H1 (cell line): Measurements from ENCODE around the gene NOL8. TPM values are rescaled to one million over a fixed set of nuclear protein-coding genes. Genes with fewer than 3 reads are reported as not detected.

ENCODE experiments used
- CTCF ChIA-PET: fragments of 300-600 bp; sonication (Branson Sonifier 250); formaldehyde crosslinking; loops from one replicate; lab custom pipeline; 2021; ENCODE audit not compliant: partially characterized antibody; lab: Charles Lee
- POLR2A ChIA-PET: fragments of 300-600 bp; sonication (Branson Sonifier 250); formaldehyde crosslinking; loops from one replicate; lab custom pipeline; 2021; ENCODE audit warnings: inconsistent platforms; ENCODE audit not compliant: partially characterized antibody; lab: Charles Lee
- DNase-seq, 2 experiments: peaks; one replicate each; pipeline versions ENCODE4 v3.0.0 to v3.0.0-alpha.2; 2010 to 2022; ENCODE audit warnings: low spot score in 2 of 2, low read depth in 1 of 2, mixed read lengths in 1 of 2
- FAIRE-seq: peaks from 2 replicates; lab custom pipeline; 2011; peaks lifted over from hg19 to GRCh38; lab: Jason Lieb, UNC
- H2AFZ ChIP-seq: 2 replicates; pipeline ENCODE4 v1.8.1; 2012; ENCODE audit warnings: low read length, inconsistent platforms
- H2AK5ac ChIP-seq: 2 replicates; pipeline ENCODE4 v1.6.1; 2013; ENCODE audit warnings: low read depth, low read length
- H2BK120ac ChIP-seq: replicated peaks from 2 replicates; pipeline ENCODE3; 2013; ENCODE audit warnings: low read depth, low read length, inconsistent platforms
- H2BK12ac ChIP-seq: 2 replicates; pipeline ENCODE4 v1.6.1; 2013; ENCODE audit warnings: low read depth, low read length
- H2BK15ac ChIP-seq: 2 replicates; pipeline ENCODE4 v1.6.1; 2013; ENCODE audit warnings: low read length
- H2BK20ac ChIP-seq: 2 replicates; pipeline ENCODE4 v1.6.1; 2013; ENCODE audit warnings: low read length
- H2BK5ac ChIP-seq: 2 replicates; pipeline ENCODE4 v1.6.1; 2013; ENCODE audit warnings: low read depth, low read length
- H3K14ac ChIP-seq: 2 replicates; pipeline ENCODE4 v1.6.1; 2013; ENCODE audit warnings: inconsistent platforms; ENCODE audit not compliant: insufficient read length
- H3K18ac ChIP-seq: 2 replicates; pipeline ENCODE4 v1.6.1; 2013; ENCODE audit warnings: low read length; ENCODE audit errors: extremely low read depth
- H3K23ac ChIP-seq: 2 replicates; pipeline ENCODE4 v1.6.1; 2013; ENCODE audit warnings: inconsistent platforms; ENCODE audit not compliant: insufficient read length
- H3K23me2 ChIP-seq: 2 replicates; pipeline ENCODE4 v1.6.1; 2013; ENCODE audit warnings: low read depth, low read length
- H3K27ac ChIP-seq: 2 replicates; pipeline ENCODE4 v1.6.1; 2011; ENCODE audit warnings: low read depth, low read length, inconsistent platforms
- H3K27me3 ChIP-seq, 4 experiments: replicated peaks in 1 of 4; 1 replicate in 1 of 4; 2 replicates in 3 of 4; pipeline versions ENCODE4 v1.6.1 to v1.8.1; 2011 to 2013; ENCODE audit warnings: low read length in 3 of 4, mild to moderate bottlenecking in 3 of 4, inconsistent platforms in 2 of 4, mixed read lengths in 2 of 4, moderate library complexity in 1 of 4; ENCODE audit not compliant: control insufficient read depth in 3 of 4, insufficient read depth in 3 of 4; ENCODE audit errors: extremely low read depth in 1 of 4
- H3K36me3 ChIP-seq, 4 experiments: 2 replicates each; pipeline versions ENCODE4 v1.6.1 to v1.8.1; 2011 to 2013; ENCODE audit warnings: mild to moderate bottlenecking in 4 of 4, low read length in 3 of 4, moderate library complexity in 2 of 4, control low read depth in 1 of 4, inconsistent platforms in 1 of 4; ENCODE audit not compliant: insufficient read depth in 4 of 4, control insufficient read depth in 2 of 4
- H3K4ac ChIP-seq: replicated peaks from 2 replicates; pipeline ENCODE3; 2013; ENCODE audit warnings: low read length, low read depth, mixed read lengths, inconsistent platforms; ENCODE audit not compliant: insufficient read length
- H3K4me1 ChIP-seq, 4 experiments: replicated peaks in 1 of 4; 1 replicate in 1 of 4; 2 replicates in 3 of 4; pipeline versions ENCODE4 v1.6.1 to v1.8.1; 2011 to 2013; ENCODE audit warnings: low read length in 3 of 4, inconsistent platforms in 2 of 4, mixed read lengths in 1 of 4; ENCODE audit not compliant: insufficient read depth in 4 of 4, control insufficient read depth in 3 of 4
- H3K4me2 ChIP-seq, 2 experiments: 2 replicates each; pipeline versions ENCODE4 v1.6.1 to v1.8.1; 2011 to 2013; ENCODE audit warnings: low read depth in 2 of 2, low read length in 2 of 2, control low read depth in 1 of 2, inconsistent platforms in 1 of 2, mild to moderate bottlenecking in 1 of 2; ENCODE audit not compliant: insufficient read depth in 1 of 2
- H3K4me3 ChIP-seq, 4 experiments: fragments of 200-600, 300-600 bp in 1 of 4; sonication (generic), shearing (Covaris generic), sonication (Bioruptor Twin) in 1 of 4; 2 replicates each; pipeline versions ENCODE4 v1.5.1 to v1.8.1; 2011 to 2016; ENCODE audit warnings: low read length in 4 of 4, low read depth in 3 of 4, control low read depth in 2 of 4, inconsistent platforms in 2 of 4, mild to moderate bottlenecking in 2 of 4, mixed read lengths in 1 of 4, moderate library complexity in 1 of 4; ENCODE audit not compliant: insufficient read depth in 2 of 4; ENCODE audit errors: extremely low read depth in 1 of 4
- H3K56ac ChIP-seq: replicated peaks from 2 replicates; pipeline ENCODE3; 2013; ENCODE audit warnings: low read depth, mild to moderate bottlenecking, mixed read lengths, low read length, inconsistent platforms; ENCODE audit not compliant: insufficient read length
- H3K79me1 ChIP-seq: 2 replicates; pipeline ENCODE4 v1.6.1; 2013; ENCODE audit warnings: low read depth, low read length, control low read depth
- H3K79me2 ChIP-seq, 2 experiments: 2 replicates each; pipeline versions ENCODE4 v1.6.1 to v1.8.1; 2012 to 2013; ENCODE audit warnings: low read length in 2 of 2, mild to moderate bottlenecking in 2 of 2, inconsistent platforms in 1 of 2; ENCODE audit not compliant: insufficient read depth in 2 of 2, control insufficient read depth in 1 of 2
- H3K9ac ChIP-seq, 4 experiments: replicated peaks in 1 of 4; 1 replicate in 1 of 4; 2 replicates in 3 of 4; pipeline versions ENCODE4 v1.6.1 to v1.8.1; 2011 to 2013; ENCODE audit warnings: low read depth in 3 of 4, low read length in 3 of 4, control low read depth in 2 of 4, mild to moderate bottlenecking in 2 of 4, moderate library complexity in 2 of 4, inconsistent platforms in 1 of 4; ENCODE audit errors: extremely low read depth in 1 of 4
- H3K9me3 ChIP-seq, 2 experiments: 2 replicates each; pipeline versions ENCODE4 v1.6.1 to v1.8.1; 2012 to 2013; ENCODE audit warnings: mild to moderate bottlenecking in 2 of 2, moderate library complexity in 2 of 2, control low read depth in 1 of 2, inconsistent platforms in 1 of 2, low read depth in 1 of 2, low read length in 1 of 2, mixed read lengths in 1 of 2; ENCODE audit not compliant: insufficient read depth in 2 of 2
- H4K20me1 ChIP-seq, 2 experiments: replicated peaks in 1 of 2; 2 replicates each; pipeline versions ENCODE3 to v1.8.1; 2011 to 2013; ENCODE audit warnings: inconsistent platforms in 2 of 2, low read length in 2 of 2, mild to moderate bottlenecking in 1 of 2; ENCODE audit not compliant: insufficient read depth in 2 of 2, control insufficient read depth in 1 of 2
- H4K5ac ChIP-seq: 2 replicates; pipeline ENCODE4 v1.6.1; 2013; ENCODE audit warnings: low read length, low read depth, mixed read lengths, inconsistent platforms; ENCODE audit not compliant: insufficient read length
- H4K8ac ChIP-seq: 2 replicates; pipeline ENCODE4 v1.8.0; 2013; ENCODE audit warnings: mild to moderate bottlenecking, moderate library complexity, low read length, inconsistent platforms; ENCODE audit not compliant: insufficient read depth; ENCODE audit errors: extremely low read depth
- H4K91ac ChIP-seq: replicated peaks from 2 replicates; pipeline ENCODE3; 2013; ENCODE audit warnings: low read length, mixed read lengths, inconsistent platforms; ENCODE audit not compliant: insufficient read length
- ASH2L ChIP-seq: fragments of 200-600, 300-600 bp; sonication (generic); IDR thresholded peaks from one replicate; pipeline ENCODE4 v1.7.1; 2017; ENCODE audit warnings: low read length
- GTF2F1 ChIP-seq: IDR thresholded peaks from 2 replicates; pipeline ENCODE4 v1.6.1; 2012; ENCODE audit warnings: low read depth, low read length, improper control_type of control experiment, borderline replicate concordance
- HDAC2 ChIP-seq, 2 experiments: fragments of 300-600 bp in 1 of 2; sonication (generic) in 1 of 2; IDR thresholded peaks; 2 replicates each; pipeline ENCODE4 v1.6.1; 2011 to 2012; ENCODE audit warnings: low read depth in 2 of 2, low read length in 2 of 2, mild to moderate bottlenecking in 2 of 2, moderate library complexity in 2 of 2, borderline replicate concordance in 1 of 2, inconsistent platforms in 1 of 2
- JUN ChIP-seq: IDR thresholded peaks from 2 replicates; pipeline ENCODE4 v1.6.1; 2011; ENCODE audit warnings: low read depth, mild to moderate bottlenecking, improper control_type of control experiment, low read length
- KDM5A ChIP-seq: fragments of 200-600 bp; IDR thresholded peaks from 2 replicates; pipeline ENCODE4 v1.7.1; 2012; ENCODE audit warnings: mild to moderate bottlenecking, low read length, inconsistent platforms, mixed read lengths
- NANOG ChIP-seq: IDR thresholded peaks from 2 replicates; pipeline ENCODE4 v1.6.1; 2011; ENCODE audit warnings: low read length, low read depth, mild to moderate bottlenecking, inconsistent platforms; ENCODE audit not compliant: insufficient read depth, poor library complexity, severe bottlenecking
- NRF1 ChIP-seq: IDR thresholded peaks from 2 replicates; pipeline ENCODE4 v1.6.1; 2011; ENCODE audit warnings: mild to moderate bottlenecking, low read depth, low read length, improper control_type of control experiment
- POLR2A ChIP-seq, 2 experiments: IDR thresholded peaks; 1 replicate in 1 of 2; 2 replicates in 1 of 2; pipeline ENCODE4 v1.6.1; 2011; ENCODE audit warnings: low read depth in 2 of 2, low read length in 2 of 2, mild to moderate bottlenecking in 2 of 2; ENCODE audit errors: control extremely low read depth in 1 of 2
- POU5F1 ChIP-seq: IDR thresholded peaks from 2 replicates; pipeline ENCODE4 v1.6.1; 2011; ENCODE audit warnings: low read depth, mild to moderate bottlenecking, low read length, moderate library complexity
- SAP30 ChIP-seq: fragments of 300-600 bp; sonication (generic); IDR thresholded peaks from 2 replicates; pipeline ENCODE4 v1.7.1; 2012; ENCODE audit warnings: low read length, moderate library complexity, mild to moderate bottlenecking, inconsistent platforms; ENCODE audit not compliant: insufficient read depth, insufficient replicate concordance
- SIN3A ChIP-seq, 2 experiments: IDR thresholded peaks in 1 of 2; conservative IDR thresholded peaks in 1 of 2; 2 replicates each; pipeline ENCODE4 v1.6.1; 2011 to 2012; ENCODE audit warnings: low read length in 2 of 2, improper control_type of control experiment in 1 of 2, low read depth in 1 of 2, mild to moderate bottlenecking in 1 of 2
- SP2 ChIP-seq: IDR thresholded peaks from 2 replicates; pipeline ENCODE4 v1.6.1; 2012; ENCODE audit warnings: mild to moderate bottlenecking, low read length, inconsistent platforms
- WGBS, 2 experiments: shearing (Covaris generic) in 1 of 2; methylation state at CpG; one replicate each; pipeline versions ENCODE4 v1.1.6 to v1.1.7; 2013 to 2015; ENCODE audit warnings: low lambda C conversion rate in 2 of 2, mixed read lengths in 2 of 2, inconsistent platforms in 1 of 2, low coverage in 1 of 2, missing lambda C conversion rate in 1 of 2; ENCODE audit not compliant: insufficient replicate concordance in 2 of 2, insufficient coverage in 1 of 2, insufficient read length in 1 of 2; ENCODE audit errors: extremely low coverage in 1 of 2, missing lambda C conversion rate in 1 of 2; 5-methylcytosine and 5-hydroxymethylcytosine counted together
- polyA plus RNA-seq, 7 experiments: library from polyadenylated mRNA; depleted of rRNA in 3 of 7; stranded (reverse) in 5 of 7; unstranded in 2 of 7; fragments of >200 nt in 5 of 7; fragments of 200-250 nt in 2 of 7; gene quantifications; 1 replicate in 5 of 7; 2 replicates in 1 of 7; 4 replicates in 1 of 7; pipeline versions ENCODE4 v1.2.1 to v1.2.3, GENCODE V29; 2011 to 2013; ENCODE audit warnings: missing spikeins in 2 of 7, mixed read lengths in 2 of 7
- total RNA-seq: library from RNA; stranded (reverse); fragmentation: NEBNext Ultra II Directional; extraction: Animal tissue kit (Norgen Biotek cat#: 25700); gene quantifications from 2 replicates; pipeline ENCODE4 v1.2.1, GENCODE V29; 2021

NOL8 gene
- total and polyA plus RNA-seq, 2 of the 8 experiments (the other 6 are each of a cell fraction or from before 2014, with no cell fraction given): 6.2 to 30.4 TPM

- no peak overlapping the region for H4K5ac ChIP-seq
- no peak overlapping the region for H3K4me3 ChIP-seq
- H3K9ac ChIP-seq: no peak overlapping the region
- peaks cover 0 to 6% of the 10 kb centered on the region in 2 experiments; a peak in 2 of 4 replicates for H3K79me2 ChIP-seq
- H3K14ac ChIP-seq: no peak overlapping the region
- H2BK5ac ChIP-seq: no peak overlapping the region
- no peak overlapping the region for H2AK5ac ChIP-seq
- no peak overlapping the region for H4K8ac ChIP-seq
- no peaks in the 10 kb centered on the region for H3K79me1 ChIP-seq
- no peak overlapping the region for H3K18ac ChIP-seq
- peak overlapping the region; percentile 53 for H3K56ac ChIP-seq
- ChIA-PET CTCF (interaction anchor here (1.7 to 2.0 kb wide), 2 partner anchors 11 to 70 kb away, joined by 4 to 6 read pairs; no protein-coding TSS in a partner anchor), POLR2A (interaction anchor here (0.7 to 2.2 kb wide), 7 partner anchors 12 to 313 kb away, joined by 3 to 7 read pairs (median 4); partner anchors contain the start of gene NOL8)
- H3K9me3 ChIP-seq: no peaks in the 10 kb centered on the region
- 87% methylated on average over 6 of the region's 6 CpGs; no CpG with 5 or more reads in 1 of the 2 experiments for WGBS, 2 experiments
- no peak overlapping the region for H3K4me2 ChIP-seq
- no peak overlapping the region for H3K27ac ChIP-seq
- no peak overlapping the region for H2BK12ac ChIP-seq
- DNase-seq (no peak), FAIRE-seq (no peak)
- H3K27me3 ChIP-seq: no peaks in the 10 kb centered on the region
- peaks cover 21 to 63% (median 41%) of the 10 kb centered on the region in 4 experiments for H3K36me3 ChIP-seq
- no peak overlapping the region for H2BK20ac ChIP-seq
- H3K4me1 ChIP-seq: no peaks in the 10 kb centered on the region
- H4K20me1 ChIP-seq: peaks cover 0 to 2% of the 10 kb centered on the region in 2 experiments
- H3K23ac ChIP-seq: no peak overlapping the region
- H3K4ac ChIP-seq: no peak overlapping the region
- H3K23me2 ChIP-seq: no peaks in the 10 kb centered on the region
- no peak overlapping the region for H2BK120ac ChIP-seq
- no peak overlapping the region for H2AFZ ChIP-seq
- no peak overlapping the region for H2BK15ac ChIP-seq
- no peak overlapping the region for H4K91ac ChIP-seq
- TF ChIP-seq ASH2L: no peak
- no peak for TF ChIP-seq KDM5A
- TF ChIP-seq POU5F1: no peak
- no peak for TF ChIP-seq JUN
- no peak for TF ChIP-seq NRF1
- TF ChIP-seq POLR2A (IDR thresholded peaks at IDR 0.05; ENCODE audit: control extremely low read depth in 1 of 2, low read depth in 2 of 2, low read length in 2 of 2): no peak
- no peak for TF ChIP-seq HDAC2 (IDR thresholded peaks at IDR 0.05; ENCODE audit: borderline replicate concordance in 1 of 2, low read depth in 2 of 2, low read length in 2 of 2)
- no peak for TF ChIP-seq GTF2F1
- no peak for TF ChIP-seq SIN3A (conservative IDR thresholded peaks at IDR 0.05 in 1 of 2, IDR thresholded peaks at IDR 0.05 in 1 of 2; ENCODE audit: low read depth in 1 of 2, low read length in 2 of 2)
- TF ChIP-seq SAP30: no peak
- no peak for TF ChIP-seq NANOG
- TF ChIP-seq SP2: no peak
Observed at GRCh38 chr9:92312887-92313623, 12.1 kb downstream of the NOL8 start.
